GM19351 (cell line): ENCODE data around the gene TUBD1.

Experiments used
- ATAC-seq: cut with Tn5 transposase; IDR thresholded peaks from one replicate; pipeline ENCODE4 v1.9.1; 2021; ENCODE audit warnings: mild to moderate bottlenecking, moderate library complexity; ENCODE audit not compliant: unreplicated experiment

Gene TUBD1

GRCh38 chr17:59826706-59827453 is 65.9 kb downstream of the TUBD1 start:
- no peak for ATAC-seq

DNA sequence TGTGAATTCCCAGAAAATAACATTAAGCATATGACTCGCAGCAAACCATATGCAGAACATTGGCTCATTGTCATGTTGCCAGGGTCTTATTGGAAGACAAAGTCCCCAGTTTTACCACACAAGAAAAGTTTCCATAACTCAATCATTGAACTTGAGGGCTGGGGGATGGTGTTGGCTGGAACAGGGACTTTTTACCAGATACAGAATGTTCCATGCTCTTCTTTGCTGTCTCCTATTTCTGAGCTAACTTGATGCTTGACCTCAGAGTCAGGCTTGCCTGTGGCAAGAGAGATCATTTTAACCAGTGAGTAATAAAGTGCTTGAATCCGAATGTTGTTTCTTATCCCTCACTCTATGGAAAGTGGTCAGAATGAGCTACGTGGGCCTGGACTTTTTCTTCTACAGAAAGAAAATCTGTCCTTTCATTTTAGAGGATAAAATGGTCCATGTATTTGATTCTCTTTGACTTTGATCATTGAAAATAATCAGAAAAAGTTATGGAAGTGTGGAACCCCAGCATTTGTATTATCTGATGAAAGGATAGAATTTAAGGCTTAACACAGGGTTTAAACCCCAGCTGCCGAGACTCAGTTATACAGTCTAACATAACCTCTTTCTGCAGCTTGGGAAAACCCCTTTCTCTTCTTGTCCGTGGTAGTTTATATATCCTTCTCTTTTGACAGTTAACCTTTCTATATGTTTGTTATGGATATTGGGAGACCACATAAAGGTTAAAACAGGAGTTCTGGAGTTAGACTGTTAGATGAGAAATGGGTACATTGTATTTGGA is 67.0 kb downstream of the TUBD1 start:
- no peak for ATAC-seq

DNA sequence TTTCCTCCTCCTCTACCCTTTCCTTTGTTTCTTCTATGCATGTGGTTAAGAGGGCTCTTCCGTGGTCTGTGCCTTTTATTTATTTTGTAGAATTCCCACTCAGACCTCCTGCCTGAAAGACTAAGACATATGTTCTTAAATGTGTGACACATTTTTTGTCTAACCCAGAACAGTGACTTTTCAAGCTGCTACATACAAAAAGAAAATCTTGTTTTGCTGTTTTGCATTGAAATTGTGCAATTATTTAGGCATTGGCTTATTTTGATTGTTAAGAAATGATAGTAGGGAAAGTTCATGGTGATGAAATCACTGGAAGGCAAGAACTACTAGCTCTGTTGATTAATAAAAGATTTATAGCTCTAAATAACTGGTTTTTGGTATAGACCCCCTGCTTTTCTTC is 76.8 kb downstream of the TUBD1 start:
- ATAC-seq: no peak

DNA sequence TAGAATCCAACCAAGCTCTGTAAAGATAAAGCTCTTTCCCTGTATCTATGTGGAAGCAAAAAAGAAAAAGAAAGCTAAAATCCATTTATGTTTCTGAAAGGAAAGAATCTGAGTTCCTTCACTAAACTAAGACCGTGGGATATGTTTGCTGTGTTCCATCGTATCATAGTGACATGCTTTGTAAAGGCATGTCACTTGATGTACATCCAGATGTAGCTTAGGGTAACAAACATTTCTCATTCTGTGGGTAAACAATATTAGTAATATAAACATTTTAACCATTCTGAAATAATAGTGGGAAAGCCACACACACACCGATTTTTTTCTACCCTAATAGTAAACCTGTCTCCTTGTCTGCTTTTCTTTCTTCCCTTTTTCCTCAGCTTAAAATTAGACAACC is 78.1 kb downstream of the TUBD1 start:
- ATAC-seq: no peak

- ATAC-seq: no peak
Observed at GRCh38 chr17:59814276-59814675, 78.5 kb downstream of the TUBD1 start.

- ATAC-seq: no peak
Observed at GRCh38 chr17:59812139-59812538, 80.6 kb downstream of the TUBD1 start.

DNA sequence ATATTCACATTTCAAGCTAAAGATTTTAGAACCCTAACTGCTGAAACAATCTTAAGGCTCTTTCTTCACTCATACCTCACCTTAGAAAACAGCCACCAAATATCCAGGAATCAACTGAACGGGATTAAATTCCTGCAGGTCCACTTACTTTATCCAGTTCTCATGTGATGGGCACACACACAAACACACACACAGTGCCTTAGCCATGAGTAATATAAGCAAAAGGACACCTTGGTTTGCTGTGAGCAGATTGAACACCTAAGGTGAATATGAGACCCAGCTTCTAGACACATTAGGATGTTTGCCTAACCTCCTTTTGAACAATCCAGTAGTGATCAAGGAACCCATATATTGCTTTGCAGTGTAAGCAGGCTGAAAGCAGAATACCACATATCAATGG is 81.5 kb downstream of the TUBD1 start:
- no peak for ATAC-seq

DNA sequence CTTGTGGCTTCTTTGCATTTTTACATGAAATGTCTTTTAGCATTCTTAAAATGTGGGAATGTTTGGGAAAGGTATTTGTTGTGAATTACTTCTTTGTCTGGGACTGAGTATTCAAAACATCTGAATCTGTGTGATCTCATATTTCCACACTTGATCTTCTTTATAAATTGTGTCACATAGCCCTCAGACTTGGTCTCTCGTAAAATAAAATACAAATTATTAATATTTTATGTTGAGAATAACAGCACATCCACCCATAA is 81.9 kb downstream of the TUBD1 start:
- no peak for ATAC-seq
